ENCODE results near the gene PRKN. TPM values are rescaled to one million over a fixed set of nuclear protein-coding genes. Genes with fewer than 3 reads are reported as not detected.

Gene PRKN
- total RNA-seq, 1 donor from 2014 or later, result 1.3 TPM

DNA sequence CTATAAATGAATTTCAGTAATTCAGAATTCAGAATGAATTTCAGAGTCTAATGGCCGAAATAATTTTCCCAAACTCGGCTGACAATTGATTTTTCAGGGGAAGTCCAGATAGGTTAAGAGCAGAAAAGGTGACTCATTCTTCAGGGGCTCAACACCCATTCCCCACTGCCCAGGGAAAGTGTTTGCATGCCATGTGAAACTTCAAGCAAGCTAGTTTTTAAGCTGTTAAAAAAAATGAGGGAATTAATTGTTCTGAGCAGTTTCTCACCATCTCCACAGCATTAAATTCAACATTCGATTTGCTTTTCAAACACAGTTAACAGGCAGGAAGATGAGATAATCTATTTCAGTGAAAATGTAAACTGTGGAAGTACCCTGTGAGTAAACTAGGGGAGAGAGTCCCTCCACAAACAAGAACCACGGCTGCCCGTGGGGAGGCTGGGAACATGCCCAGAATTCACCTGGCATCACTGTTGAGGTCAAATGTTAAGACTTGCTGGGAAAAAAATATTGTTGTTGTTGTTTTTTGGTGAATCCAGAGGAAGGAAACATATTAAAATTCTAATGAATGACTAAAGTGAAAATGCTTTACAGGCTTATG is 803.0 kb downstream of the PRKN start:
- Histone ChIP-seq H3K27me3 (ENCODE audit: insufficient read depth, low read length) (no peaks in the 10 kb centered on the region), H3K36me3 (ENCODE audit: insufficient read depth, low read length) (no peaks in the 10 kb centered on the region), H3K9ac (ENCODE audit: low read length) (no peak overlapping the region), H3K4me2 (ENCODE audit: low read length) (no peak overlapping the region), H3K9me3 (ENCODE audit: insufficient read depth, low read depth, low read length) (no peaks in the 10 kb centered on the region), H3K27ac (ENCODE audit: low read depth, low read length) (no peak overlapping the region), H2AFZ (ENCODE audit: low read depth, low read length) (peak overlapping the region; percentile 8), H3K4me3 (ENCODE audit: insufficient read depth, low read depth, low read length) (no peak overlapping the region), H4K20me1 (ENCODE audit: insufficient read depth, low read length) (no peaks in the 10 kb centered on the region), H3K79me2 (ENCODE audit: insufficient read depth, low read length) (no peaks in the 10 kb centered on the region), H3K4me1 (ENCODE audit: insufficient read depth, low read length) (peaks cover 19% of the 10 kb centered on the region)
- H3K9me3 Mint-ChIP-seq (ENCODE audit: unreplicated experiment), result peaks cover 3% of the 10 kb centered on the region
- FAIRE-seq (no peak), DNase-seq (ENCODE audit: low read depth) (peak; percentile 9)
- no peak overlapping the region for H3K27ac Mint-ChIP-seq (ENCODE audit: unreplicated experiment)
- no peak overlapping the region for H3K4me3 Mint-ChIP-seq (ENCODE audit: unreplicated experiment)
- TF ChIP-seq, protein P1, sequence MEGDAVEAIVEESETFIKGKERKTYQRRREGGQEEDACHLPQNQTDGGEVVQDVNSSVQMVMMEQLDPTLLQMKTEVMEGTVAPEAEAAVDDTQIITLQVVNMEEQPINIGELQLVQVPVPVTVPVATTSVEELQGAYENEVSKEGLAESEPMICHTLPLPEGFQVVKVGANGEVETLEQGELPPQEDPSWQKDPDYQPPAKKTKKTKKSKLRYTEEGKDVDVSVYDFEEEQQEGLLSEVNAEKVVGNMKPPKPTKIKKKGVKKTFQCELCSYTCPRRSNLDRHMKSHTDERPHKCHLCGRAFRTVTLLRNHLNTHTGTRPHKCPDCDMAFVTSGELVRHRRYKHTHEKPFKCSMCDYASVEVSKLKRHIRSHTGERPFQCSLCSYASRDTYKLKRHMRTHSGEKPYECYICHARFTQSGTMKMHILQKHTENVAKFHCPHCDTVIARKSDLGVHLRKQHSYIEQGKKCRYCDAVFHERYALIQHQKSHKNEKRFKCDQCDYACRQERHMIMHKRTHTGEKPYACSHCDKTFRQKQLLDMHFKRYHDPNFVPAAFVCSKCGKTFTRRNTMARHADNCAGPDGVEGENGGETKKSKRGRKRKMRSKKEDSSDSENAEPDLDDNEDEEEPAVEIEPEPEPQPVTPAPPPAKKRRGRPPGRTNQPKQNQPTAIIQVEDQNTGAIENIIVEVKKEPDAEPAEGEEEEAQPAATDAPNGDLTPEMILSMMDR (IDR thresholded peaks at IDR 0.05; ENCODE audit: insufficient read depth, low read depth, low read length), result no peak
- no peak for TF ChIP-seq EZH2 (IDR thresholded peaks at IDR 0.05; ENCODE audit: insufficient read depth, low read length)
- no peaks in the 10 kb centered on the region for H3K36me3 Mint-ChIP-seq (ENCODE audit: low read depth, unreplicated experiment)
- peaks cover 20% of the 10 kb centered on the region for H3K4me1 Mint-ChIP-seq (ENCODE audit: low read depth, unreplicated experiment)
- H3K27me3 Mint-ChIP-seq (ENCODE audit: low read depth, unreplicated experiment), result no peaks in the 10 kb centered on the region

DNA sequence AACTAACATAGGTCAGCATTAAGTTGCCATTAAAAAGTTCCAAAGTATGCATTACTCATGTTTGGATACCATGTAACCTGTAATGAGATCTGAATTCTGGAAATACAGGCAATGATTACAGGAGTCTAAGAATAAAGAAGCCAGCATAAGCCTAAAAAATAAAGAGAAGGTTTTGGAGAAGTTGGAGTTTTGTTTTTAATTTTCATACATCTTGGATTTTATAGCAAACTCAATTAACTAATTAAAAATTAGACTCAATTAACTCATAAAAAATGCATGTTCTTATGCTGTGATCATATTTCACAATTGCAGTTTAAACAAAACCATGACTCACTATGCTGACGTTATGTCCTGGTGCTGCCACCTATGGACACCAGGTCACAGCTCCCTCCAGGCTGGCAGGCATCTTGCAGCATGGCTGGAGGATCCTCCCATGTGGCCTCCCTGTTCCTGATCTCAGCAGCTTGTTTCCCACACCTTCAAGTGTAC is 804.9 kb downstream of the PRKN start:
- Histone ChIP-seq H3K36me3 (ENCODE audit: insufficient read depth, low read length) (no peaks in the 10 kb centered on the region), H3K27ac (ENCODE audit: low read depth, low read length) (peak overlapping the region; percentile 30), H3K4me2 (ENCODE audit: low read length) (peak overlapping the region; percentile 2), H3K79me2 (ENCODE audit: insufficient read depth, low read length) (no peaks in the 10 kb centered on the region), H3K4me3 (ENCODE audit: insufficient read depth, low read depth, low read length) (no peak overlapping the region), H4K20me1 (ENCODE audit: insufficient read depth, low read length) (no peaks in the 10 kb centered on the region), H3K9ac (ENCODE audit: low read length) (no peak overlapping the region), H3K4me1 (ENCODE audit: insufficient read depth, low read length) (peaks cover 29% of the 10 kb centered on the region), H3K27me3 (ENCODE audit: insufficient read depth, low read length) (no peaks in the 10 kb centered on the region), H3K9me3 (ENCODE audit: insufficient read depth, low read depth, low read length) (no peaks in the 10 kb centered on the region), H2AFZ (ENCODE audit: low read depth, low read length) (peak overlapping the region; percentile 28)
- TF ChIP-seq EZH2 (IDR thresholded peaks at IDR 0.05; ENCODE audit: insufficient read depth, low read length), result no peak
- TF ChIP-seq, protein P1 (IDR thresholded peaks at IDR 0.05; ENCODE audit: insufficient read depth, low read depth, low read length), result peak; percentile 28
- no peaks in the 10 kb centered on the region for H3K36me3 Mint-ChIP-seq (ENCODE audit: low read depth, unreplicated experiment)
- FAIRE-seq, result no peak
- peak; percentile 72 for DNase-seq (ENCODE audit: low read depth)
- H3K4me3 Mint-ChIP-seq (ENCODE audit: unreplicated experiment), result no peak overlapping the region
- H3K27ac Mint-ChIP-seq (ENCODE audit: unreplicated experiment), result peak overlapping the region; percentile 14
- H3K9me3 Mint-ChIP-seq (ENCODE audit: unreplicated experiment), result no peaks in the 10 kb centered on the region
- peaks cover 22% of the 10 kb centered on the region for H3K4me1 Mint-ChIP-seq (ENCODE audit: low read depth, unreplicated experiment)
- H3K27me3 Mint-ChIP-seq (ENCODE audit: low read depth, unreplicated experiment), result no peaks in the 10 kb centered on the region
